ENCODE results near the gene NDUFA7. TPM values are rescaled to one million over a fixed set of nuclear protein-coding genes. Genes with fewer than 3 reads are reported as not detected.

NDUFA7 gene
- total RNA-seq, 4 donors from 2014 or later: 26.1 to 34.0 (median 29.3) TPM

DNA sequence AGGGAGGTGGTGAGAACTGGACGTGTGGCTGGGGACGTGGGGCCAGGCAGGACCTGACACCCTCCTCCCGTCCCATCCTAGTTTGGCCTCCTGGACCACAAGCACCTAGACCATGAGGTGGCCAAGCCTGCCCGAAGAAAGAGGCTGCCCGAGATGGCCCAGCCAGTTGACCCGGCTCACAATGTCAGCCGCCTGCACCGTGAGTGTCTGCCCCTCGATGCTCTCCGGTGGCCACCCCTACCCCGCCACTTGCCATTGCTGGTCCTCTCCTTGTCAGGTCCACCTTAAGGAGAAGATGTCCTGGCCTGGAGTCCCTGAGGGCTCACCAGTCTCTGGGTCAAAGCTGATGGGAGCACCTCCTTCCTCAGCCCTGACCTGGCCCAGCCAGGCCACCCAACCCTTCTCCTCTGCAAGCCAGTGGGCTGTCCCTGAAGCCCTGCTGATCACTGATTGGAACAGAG, 45.0 kb upstream of the NDUFA7 start:
- Histone ChIP-seq H3K27ac (replicated peaks in 1 of 4) (peak overlapping the region in 1 of 4 donors; percentile 90), H3K9me3 (no peaks in the 10 kb centered on the region), H3K36me3 (peaks cover 0 to 49% (median 6%) of the 10 kb centered on the region in 4 donors), H3K4me1 (peaks cover 59 to 86% (median 80%) of the 10 kb centered on the region in 4 donors), H3K27me3 (peaks cover 0 to 14% (median 0%) of the 10 kb centered on the region in 4 donors), H3K4me3 (peak overlapping the region in 1 of 4 donors; percentile 71)
- TF ChIP-seq EP300 (IDR thresholded peaks at IDR 0.05) (no peak), POLR2AphosphoS5 (IDR thresholded peaks at IDR 0.05) (no peak), POLR2A (IDR thresholded peaks at IDR 0.05; ENCODE audit: low read depth) (no peak)
- TF ChIP-seq, protein P1, sequence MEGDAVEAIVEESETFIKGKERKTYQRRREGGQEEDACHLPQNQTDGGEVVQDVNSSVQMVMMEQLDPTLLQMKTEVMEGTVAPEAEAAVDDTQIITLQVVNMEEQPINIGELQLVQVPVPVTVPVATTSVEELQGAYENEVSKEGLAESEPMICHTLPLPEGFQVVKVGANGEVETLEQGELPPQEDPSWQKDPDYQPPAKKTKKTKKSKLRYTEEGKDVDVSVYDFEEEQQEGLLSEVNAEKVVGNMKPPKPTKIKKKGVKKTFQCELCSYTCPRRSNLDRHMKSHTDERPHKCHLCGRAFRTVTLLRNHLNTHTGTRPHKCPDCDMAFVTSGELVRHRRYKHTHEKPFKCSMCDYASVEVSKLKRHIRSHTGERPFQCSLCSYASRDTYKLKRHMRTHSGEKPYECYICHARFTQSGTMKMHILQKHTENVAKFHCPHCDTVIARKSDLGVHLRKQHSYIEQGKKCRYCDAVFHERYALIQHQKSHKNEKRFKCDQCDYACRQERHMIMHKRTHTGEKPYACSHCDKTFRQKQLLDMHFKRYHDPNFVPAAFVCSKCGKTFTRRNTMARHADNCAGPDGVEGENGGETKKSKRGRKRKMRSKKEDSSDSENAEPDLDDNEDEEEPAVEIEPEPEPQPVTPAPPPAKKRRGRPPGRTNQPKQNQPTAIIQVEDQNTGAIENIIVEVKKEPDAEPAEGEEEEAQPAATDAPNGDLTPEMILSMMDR (IDR thresholded peaks at IDR 0.05): no peak
- intact Hi-C loops (cut with DNase I): no loop called here
- no peak for DNase-seq (ENCODE audit: extremely low spot score)
- 91% methylated on average over 8 of the region's 11 CpGs for WGBS

DNA sequence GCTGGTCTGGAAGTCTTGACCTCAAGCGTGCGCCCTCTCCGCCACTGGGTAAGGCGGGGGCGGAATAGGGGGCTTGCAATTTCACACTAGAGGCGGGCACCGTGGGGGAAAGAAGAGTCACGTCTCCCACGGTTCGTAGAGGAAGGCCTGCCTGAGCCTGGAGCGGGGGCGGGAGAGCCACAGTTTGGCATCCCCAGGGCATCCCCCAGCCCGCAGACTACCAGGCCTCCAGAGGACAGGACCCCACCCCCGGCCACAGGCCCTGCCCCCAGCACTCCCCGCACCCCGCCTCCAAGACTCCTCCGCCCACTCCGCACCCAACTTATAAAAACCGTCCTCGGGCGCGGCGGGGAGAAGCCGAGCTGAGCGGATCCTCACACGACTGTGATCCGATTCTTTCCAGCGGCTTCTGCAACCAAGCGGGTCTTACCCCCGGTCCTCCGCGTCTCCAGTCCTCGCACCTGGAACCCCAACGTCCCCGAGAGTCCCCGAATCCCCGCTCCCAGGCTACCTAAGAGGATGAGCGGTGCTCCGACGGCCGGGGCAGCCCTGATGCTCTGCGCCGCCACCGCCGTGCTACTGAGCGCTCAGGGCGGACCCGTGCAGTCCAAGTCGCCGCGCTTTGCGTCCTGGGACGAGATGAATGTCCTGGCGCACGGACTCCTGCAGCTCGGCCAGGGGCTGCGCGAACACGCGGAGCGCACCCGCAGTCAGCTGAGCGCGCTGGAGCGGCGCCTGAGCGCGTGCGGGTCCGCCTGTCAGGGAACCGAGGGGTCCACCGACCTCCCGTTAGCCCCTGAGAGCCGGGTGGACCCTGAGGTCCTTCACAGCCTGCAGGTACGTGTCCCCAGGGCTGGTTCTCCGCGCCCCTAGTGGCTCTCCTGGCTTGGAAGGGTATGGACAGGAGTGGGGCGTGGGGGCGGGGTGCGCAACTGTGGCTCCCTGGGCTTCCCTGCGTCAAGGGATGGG, 42.9 kb upstream of the NDUFA7 start, which contains the start of gene ANGPTL4:
TSS of gene ANGPTL4 (plus strand) at position 353 of the 969 bp plus-strand sequence. CDS start at position 520, 167 bp downstream.
- H3K27me3 ChIP-seq: peaks cover 0 to 14% (median 0%) of the 10 kb centered on the region in 4 donors
- H3K4me3 ChIP-seq: peak within 1 kb of the TSS; percentile 54 to 71 (median 60)
- H3K9me3 ChIP-seq: no peaks in the 10 kb centered on the region
- peaks cover 61 to 83% (median 77%) of the 10 kb centered on the region in 4 donors for H3K4me1 ChIP-seq
- 2% methylated on average over 7 of the region's 81 CpGs for whole genome bisulfite sequencing
- peak; percentile 61 to 93 for TF ChIP-seq POLR2AphosphoS5 (IDR thresholded peaks at IDR 0.05)
- TF ChIP-seq, protein P1 (IDR thresholded peaks at IDR 0.05): peak in 1 of 3 experiments; percentile 17
- TF ChIP-seq POLR2A (IDR thresholded peaks at IDR 0.05; ENCODE audit: low read depth): peak; percentile 83
- TF ChIP-seq EP300 (IDR thresholded peaks at IDR 0.05): no peak
- intact Hi-C loops (cut with DNase I): no loop called here
- H3K36me3 ChIP-seq: peaks cover 0 to 28% (median 0%) of the 10 kb centered on the region in 4 donors
- peak within 1 kb of the TSS; percentile 78 to 90 (median 84) for H3K27ac ChIP-seq (replicated peaks in 1 of 4)
- peak; percentile 92 for DNase-seq (ENCODE audit: extremely low spot score)

DNA sequence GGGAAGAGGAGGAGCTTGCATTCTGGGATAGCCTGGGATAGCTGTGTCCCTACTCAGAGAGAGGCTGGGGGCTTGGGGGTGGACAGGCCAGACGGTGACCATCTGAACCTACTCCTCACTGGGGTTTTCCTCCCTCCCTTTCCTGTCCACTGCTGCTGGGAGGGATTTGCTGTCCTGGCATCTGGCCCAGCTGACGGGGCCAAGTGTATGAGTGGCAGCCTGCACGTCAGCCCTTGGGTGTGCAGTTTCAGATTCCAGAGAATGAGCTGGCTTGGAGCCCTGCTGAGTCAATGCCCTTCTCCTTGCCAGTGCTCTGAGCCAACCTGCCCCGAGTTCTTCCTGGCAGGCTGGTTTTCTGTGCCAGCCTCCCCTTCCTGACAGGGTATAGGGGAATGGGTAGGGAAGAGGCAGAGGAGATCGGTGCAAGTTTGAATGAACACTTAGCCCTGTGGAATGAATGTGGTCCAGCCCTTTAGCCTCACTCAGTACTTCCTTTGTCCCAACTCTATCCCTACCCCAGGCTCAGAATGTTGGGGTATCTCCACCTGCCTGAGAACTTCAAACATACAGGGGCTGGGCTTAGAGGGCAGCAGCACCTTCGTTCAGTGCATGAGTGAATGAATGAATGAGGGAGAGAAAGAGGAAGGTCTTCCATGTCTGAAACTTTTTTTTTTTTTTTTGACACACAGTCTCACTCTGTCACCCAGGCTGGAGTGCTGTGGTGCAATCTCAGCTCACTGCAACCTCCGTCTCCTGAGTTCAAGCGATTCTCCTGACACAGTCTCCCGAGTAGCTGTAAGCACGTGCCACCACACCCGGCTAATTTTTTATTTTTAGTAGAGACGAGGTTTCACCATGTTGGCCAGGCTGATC, 41.0 kb upstream of the NDUFA7 start:
- peak; percentile 98 for DNase-seq (ENCODE audit: extremely low spot score)
- no peaks in the 10 kb centered on the region for H3K9me3 ChIP-seq
- H3K27me3 ChIP-seq: peaks cover 0 to 14% (median 0%) of the 10 kb centered on the region in 4 donors
- 37% methylated on average over 11 of the region's 12 CpGs for WGBS
- H3K27ac ChIP-seq (replicated peaks in 1 of 4): peak overlapping the region; percentile 78 to 90 (median 84)
- peak overlapping the region in 3 of 4 donors; percentile 8 to 28 (median 11) for H3K4me3 ChIP-seq
- peak; percentile 91 to 94 for TF ChIP-seq POLR2AphosphoS5 (IDR thresholded peaks at IDR 0.05)
- TF ChIP-seq, protein P1 (IDR thresholded peaks at IDR 0.05): no peak
- TF ChIP-seq EP300 (IDR thresholded peaks at IDR 0.05): peak; percentile 52
- no peak for TF ChIP-seq POLR2A (IDR thresholded peaks at IDR 0.05; ENCODE audit: low read depth)
- H3K36me3 ChIP-seq: peaks cover 0 to 15% (median 0%) of the 10 kb centered on the region in 4 donors
- H3K4me1 ChIP-seq: peaks cover 50 to 64% (median 57%) of the 10 kb centered on the region in 4 donors
- intact Hi-C loops (cut with DNase I): no loop called here

DNA sequence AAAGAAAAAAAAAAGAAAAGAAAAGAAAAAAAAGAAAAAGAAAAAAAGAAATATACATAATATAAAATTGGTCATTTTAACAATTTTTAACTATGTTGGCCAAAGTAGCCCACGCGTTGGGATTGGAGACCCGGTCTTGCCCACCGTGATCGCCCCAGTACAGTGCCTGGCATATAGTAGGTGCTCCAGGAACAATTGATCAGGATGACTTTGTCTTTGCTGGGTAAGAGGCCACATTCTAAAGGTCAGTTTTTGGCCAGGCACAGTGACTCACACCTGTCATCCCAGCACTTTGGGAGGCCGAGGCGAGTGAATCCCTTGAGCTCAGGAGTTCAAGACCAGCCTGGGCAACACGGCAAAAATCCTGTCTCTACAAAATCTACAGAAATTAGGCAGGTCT, 39.0 kb upstream of the NDUFA7 start:
- intact Hi-C loops (cut with DNase I): no loop called here
- TF ChIP-seq EP300 (IDR thresholded peaks at IDR 0.05): no peak
- no peak for TF ChIP-seq POLR2AphosphoS5 (IDR thresholded peaks at IDR 0.05)
- no peak for TF ChIP-seq POLR2A (IDR thresholded peaks at IDR 0.05; ENCODE audit: low read depth)
- TF ChIP-seq, protein P1 (IDR thresholded peaks at IDR 0.05): no peak
- Histone ChIP-seq H3K27ac (replicated peaks in 1 of 4) (no peak overlapping the region), H3K27me3 (peaks cover 0 to 12% (median 0%) of the 10 kb centered on the region in 4 donors), H3K4me3 (no peak overlapping the region), H3K36me3 (peaks cover 0 to under 1% (median 0%) of the 10 kb centered on the region in 4 donors), H3K9me3 (no peaks in the 10 kb centered on the region), H3K4me1 (peaks cover 39 to 52% (median 45%) of the 10 kb centered on the region in 4 donors)
- WGBS: 90% methylated on average over 8 of the region's 8 CpGs
- DNase-seq (ENCODE audit: extremely low spot score): no peak

Data from esophagus muscularis mucosa (tissue), 4 donors.